ENCODE results near the gene HSPA1A.
"Not testable (repeated sequence)": the region's sequence is repeated elsewhere in the genome, so short reads cannot be mapped to it uniquely, and the experiment has no call there.

The HSPA1A gene

GRCh38 chr6:31813465-31813849 is 1.9 kb upstream of the HSPA1A start:
- DNase-seq = no peak

DNA sequence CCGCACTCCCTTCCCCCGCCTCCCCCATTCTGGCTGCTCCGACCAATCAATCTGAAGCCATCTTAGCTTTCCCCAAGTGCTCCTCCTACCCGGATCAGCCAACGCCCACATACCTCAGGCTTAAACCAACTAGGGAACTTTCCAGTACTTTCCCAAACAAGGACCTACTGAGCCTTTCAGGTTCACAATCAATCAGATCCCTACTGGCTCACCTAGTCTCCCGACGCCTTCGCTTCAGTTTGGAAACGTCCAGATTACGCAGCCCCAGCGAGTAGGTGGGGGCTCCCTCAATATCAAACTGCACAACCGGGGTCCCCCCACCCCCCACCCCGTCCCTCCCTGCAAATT is 692 bp upstream of the HSPA1A start:
- peak; percentile 57 for DNase-seq

GRCh38 chr6:31817133-31817928 is 2.0 kb downstream of the HSPA1A start:
- not testable (repeated sequence) for DNase-seq

- DNase-seq = not testable (repeated sequence)
Measured at GRCh38 chr6:31817929-31818511, 2.7 kb downstream of the HSPA1A start.

- DNase-seq = no peak
Measured at GRCh38 chr6:31819871-31820299, 4.5 kb downstream of the HSPA1A start.

GRCh38 chr6:31820399-31820798 is 5.1 kb downstream of the HSPA1A start:
- DNase-seq = not testable (repeated sequence)

- peak; percentile 57 for DNase-seq
Measured at GRCh38 chr6:31821301-31822035, 6.1 kb downstream of the HSPA1A start.

DNA sequence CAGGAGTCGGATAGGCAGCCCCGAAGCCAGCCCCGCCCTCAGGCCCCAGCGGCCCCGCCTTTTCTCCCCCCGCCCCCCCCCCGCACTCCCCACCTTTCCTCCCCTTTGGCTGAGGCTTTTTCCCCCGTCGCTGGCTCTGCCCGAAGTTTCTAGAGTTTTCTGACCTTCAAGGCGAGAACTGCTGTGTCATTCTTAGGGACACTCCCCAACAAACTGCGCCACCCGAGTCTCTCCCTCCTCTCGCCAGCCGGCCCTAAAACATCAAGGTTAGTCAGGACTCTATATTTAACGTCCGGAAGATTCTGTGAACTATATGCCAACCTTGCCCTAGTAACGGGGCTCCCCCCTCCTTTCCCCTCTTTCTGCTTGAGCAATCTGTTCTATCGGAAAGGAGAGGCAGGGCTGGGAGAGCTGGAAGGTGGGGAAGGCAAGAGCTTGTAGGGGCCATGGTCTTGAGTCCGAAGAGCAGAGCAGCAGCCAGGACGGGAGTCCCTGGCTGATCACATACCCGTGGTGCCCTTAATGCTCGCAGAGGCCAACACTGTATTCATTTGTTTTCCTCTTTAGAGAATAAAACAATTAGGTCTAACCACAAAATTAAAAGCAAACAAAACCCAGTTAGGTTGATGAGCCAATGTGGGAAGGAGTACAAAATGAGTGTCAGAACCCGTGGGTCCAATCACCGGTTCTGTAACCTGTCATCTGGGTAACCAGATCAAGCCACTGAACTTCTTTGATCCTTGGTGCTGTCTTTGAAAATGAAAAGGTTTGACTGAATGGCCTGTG is 6.9 kb downstream of the HSPA1A start:
- DNase-seq = peak; percentile 43

DNA sequence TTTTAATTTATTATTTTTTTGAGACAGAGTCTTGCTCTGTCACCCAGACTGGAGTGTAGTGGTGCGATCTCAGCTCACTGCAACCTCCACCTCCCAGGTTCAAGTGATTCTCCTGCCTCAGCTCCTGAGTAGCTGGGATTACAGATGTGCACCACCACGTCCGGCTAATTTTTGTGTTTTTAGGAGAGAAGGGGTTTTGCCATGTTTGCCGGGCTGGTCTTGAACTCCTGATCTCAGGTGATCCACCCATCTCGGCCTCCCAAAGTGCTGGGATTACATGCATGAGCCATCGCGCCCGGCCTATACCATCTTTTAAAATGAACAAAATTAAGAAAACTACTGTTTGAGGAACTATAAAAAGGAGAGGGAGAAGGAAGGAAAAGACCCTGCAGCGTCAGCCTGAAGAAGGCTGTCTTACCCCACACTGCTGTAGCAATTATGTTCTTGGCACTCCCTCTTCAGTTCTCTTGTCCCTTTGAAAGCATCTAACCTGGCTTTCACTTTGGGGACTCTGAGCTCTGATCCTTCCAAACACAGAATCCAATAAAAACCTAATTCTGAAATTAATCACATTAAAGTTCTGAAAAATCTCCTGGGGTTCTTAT is 8.4 kb downstream of the HSPA1A start:
- DNase-seq = not testable (repeated sequence)

DNA sequence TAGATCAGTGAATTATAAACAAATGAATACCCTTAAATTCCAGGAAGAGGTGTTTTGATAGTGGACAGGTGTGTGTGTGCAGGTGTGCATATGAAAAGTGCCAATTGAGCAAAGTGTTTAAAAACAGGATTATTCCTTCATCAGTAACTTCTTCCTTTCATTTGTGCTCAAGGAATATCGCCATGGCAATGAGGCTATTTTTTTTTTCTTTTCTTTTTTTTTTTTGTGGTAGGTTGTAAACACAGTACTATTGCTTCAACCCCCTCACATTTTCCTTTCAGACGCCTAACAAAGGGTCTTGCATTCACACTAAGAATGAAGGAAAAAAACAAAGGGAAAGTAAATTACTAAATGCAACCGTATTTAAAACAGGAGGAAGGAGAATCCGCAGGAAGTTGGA is 10.2 kb downstream of the HSPA1A start:
- no peak for DNase-seq

- no peak for DNase-seq
Measured at GRCh38 chr6:31826793-31827285, 11.5 kb downstream of the HSPA1A start.

GRCh38 chr6:31827286-31828079 is 12.1 kb downstream of the HSPA1A start, which contains the start of gene HSPA1B:
TSS of gene HSPA1B (plus strand) at chr6:31827738. CDS start at chr6:31827951, 213 bp downstream.
- peak; percentile 79 for DNase-seq

DNA sequence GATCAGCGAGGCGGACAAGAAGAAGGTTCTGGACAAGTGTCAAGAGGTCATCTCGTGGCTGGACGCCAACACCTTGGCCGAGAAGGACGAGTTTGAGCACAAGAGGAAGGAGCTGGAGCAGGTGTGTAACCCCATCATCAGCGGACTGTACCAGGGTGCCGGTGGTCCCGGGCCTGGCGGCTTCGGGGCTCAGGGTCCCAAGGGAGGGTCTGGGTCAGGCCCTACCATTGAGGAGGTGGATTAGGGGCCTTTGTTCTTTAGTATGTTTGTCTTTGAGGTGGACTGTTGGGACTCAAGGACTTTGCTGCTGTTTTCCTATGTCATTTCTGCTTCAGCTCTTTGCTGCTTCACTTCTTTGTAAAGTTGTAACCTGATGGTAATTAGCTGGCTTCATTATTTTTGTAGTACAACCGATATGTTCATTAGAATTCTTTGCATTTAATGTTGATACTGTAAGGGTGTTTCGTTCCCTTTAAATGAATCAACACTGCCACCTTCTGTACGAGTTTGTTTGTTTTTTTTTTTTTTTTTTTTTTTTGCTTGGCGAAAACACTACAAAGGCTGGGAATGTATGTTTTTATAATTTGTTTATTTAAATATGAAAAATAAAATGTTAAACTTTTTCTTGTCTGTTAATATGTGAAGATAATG is 14.4 kb downstream of the HSPA1A start:
- DNase-seq = no peak

DNA sequence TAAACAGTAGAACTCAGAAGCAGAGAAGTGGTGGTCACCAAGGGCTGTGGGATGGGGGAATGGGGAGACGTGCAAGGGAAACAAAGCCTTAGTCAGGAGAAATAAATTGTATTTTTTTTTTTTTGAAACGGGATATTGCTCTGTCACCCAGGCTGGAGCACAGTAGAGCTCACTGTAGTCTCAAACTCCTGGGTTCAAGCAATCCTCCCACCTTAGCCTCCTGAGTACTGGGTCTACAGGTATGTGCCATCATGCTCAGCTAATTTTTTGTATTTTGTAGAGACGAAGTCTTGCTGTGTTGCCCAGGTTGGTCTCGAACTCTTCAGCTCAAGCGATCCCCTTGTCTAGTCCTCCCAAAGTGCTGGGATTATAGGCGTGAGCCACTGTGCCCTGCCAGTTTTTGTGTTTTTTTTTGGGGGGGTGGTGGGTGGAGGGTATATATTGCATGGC is 15.6 kb downstream of the HSPA1A start:
- DNase-seq = no peak

GRCh38 chr6:31831350-31832215 is 16.2 kb downstream of the HSPA1A start:
- no peak for DNase-seq

GRCh38 chr6:31834367-31835250 is 19.3 kb downstream of the HSPA1A start:
- peak; percentile 75 for DNase-seq

- DNase-seq = no peak
Measured at GRCh38 chr6:31836047-31836473, 20.7 kb downstream of the HSPA1A start.

- no peak for DNase-seq
Measured at GRCh38 chr6:31836474-31837368, 21.4 kb downstream of the HSPA1A start.

Measured in activated T-cell treated with anti-CD3 and anti-CD28 coated beads for 4 hours (primary cell).